Rectal smooth muscle tissue (tissue), 1 donor: ENCODE data around the gene TBC1D22A.
A peak's percentile ranks its signal among the peaks of the same experiment; 100 is the strongest.

Source experiments
- H3K27ac ChIP-seq: one replicate; pipeline ENCODE4 v1.7.0; 2013; ENCODE audit warnings: low read depth, low read length, inconsistent platforms
- H3K27me3 ChIP-seq: one replicate; pipeline ENCODE4 v1.7.0; 2013; ENCODE audit warnings: low read length; ENCODE audit not compliant: control insufficient read depth, insufficient read depth
- H3K36me3 ChIP-seq: one replicate; pipeline ENCODE4 v1.7.0; 2013; ENCODE audit warnings: low read length; ENCODE audit not compliant: control insufficient read depth, insufficient read depth
- H3K4me1 ChIP-seq: one replicate; pipeline ENCODE4 v1.7.0; 2013; ENCODE audit warnings: low read length; ENCODE audit not compliant: control insufficient read depth, insufficient read depth
- H3K4me3 ChIP-seq: one replicate; pipeline ENCODE4 v1.7.0; 2013; ENCODE audit warnings: low read length
- H3K9ac ChIP-seq: one replicate; pipeline ENCODE4 v1.7.0; 2013; ENCODE audit warnings: low read length

Gene TBC1D22A

GRCh38 chr22:46739094-46739870 is 23.2 kb upstream of the TBC1D22A start:
- no peaks in the 10 kb centered on the region for H3K27me3 ChIP-seq
- peak overlapping the region; percentile 73 for H3K4me3 ChIP-seq
- H3K27ac ChIP-seq: peak overlapping the region; percentile 48
- H3K9ac ChIP-seq: peak overlapping the region; percentile 57
- H3K4me1 ChIP-seq: peaks cover 31% of the 10 kb centered on the region
- H3K36me3 ChIP-seq: no peaks in the 10 kb centered on the region

GRCh38 chr22:46740910-46741780 is 21.3 kb upstream of the TBC1D22A start:
- Histone ChIP-seq H3K9ac (no peak overlapping the region), H3K4me1 (peaks cover 16% of the 10 kb centered on the region), H3K36me3 (no peaks in the 10 kb centered on the region), H3K27ac (no peak overlapping the region), H3K27me3 (no peaks in the 10 kb centered on the region), H3K4me3 (no peak overlapping the region)

GRCh38 chr22:46741974-46742519 is 20.4 kb upstream of the TBC1D22A start:
- H3K4me1 ChIP-seq: peaks cover 9% of the 10 kb centered on the region
- H3K27me3 ChIP-seq: no peaks in the 10 kb centered on the region
- no peak overlapping the region for H3K9ac ChIP-seq
- no peak overlapping the region for H3K4me3 ChIP-seq
- H3K27ac ChIP-seq: no peak overlapping the region
- H3K36me3 ChIP-seq: no peaks in the 10 kb centered on the region

GRCh38 chr22:46742576-46743221 is 19.8 kb upstream of the TBC1D22A start:
- Histone ChIP-seq H3K9ac (no peak overlapping the region), H3K27me3 (no peaks in the 10 kb centered on the region), H3K4me3 (no peak overlapping the region), H3K4me1 (peaks cover 9% of the 10 kb centered on the region), H3K36me3 (no peaks in the 10 kb centered on the region), H3K27ac (no peak overlapping the region)

- H3K36me3 ChIP-seq: no peaks in the 10 kb centered on the region
- H3K9ac ChIP-seq: no peak overlapping the region
- peaks cover 4% of the 10 kb centered on the region for H3K4me1 ChIP-seq
- H3K27ac ChIP-seq: no peak overlapping the region
- H3K4me3 ChIP-seq: no peak overlapping the region
- peaks cover 5% of the 10 kb centered on the region for H3K27me3 ChIP-seq
Observed at GRCh38 chr22:46744581-46744980, 17.9 kb upstream of the TBC1D22A start.

GRCh38 chr22:46746192-46746591 is 16.3 kb upstream of the TBC1D22A start:
- no peak overlapping the region for H3K27ac ChIP-seq
- H3K27me3 ChIP-seq: peaks cover 5% of the 10 kb centered on the region
- no peaks in the 10 kb centered on the region for H3K36me3 ChIP-seq
- no peak overlapping the region for H3K4me3 ChIP-seq
- H3K4me1 ChIP-seq: peaks cover 5% of the 10 kb centered on the region
- no peak overlapping the region for H3K9ac ChIP-seq

GRCh38 chr22:46746620-46747019 is 15.8 kb upstream of the TBC1D22A start:
- H3K4me1 ChIP-seq: peaks cover 5% of the 10 kb centered on the region
- no peak overlapping the region for H3K27ac ChIP-seq
- H3K27me3 ChIP-seq: peaks cover 5% of the 10 kb centered on the region
- no peaks in the 10 kb centered on the region for H3K36me3 ChIP-seq
- no peak overlapping the region for H3K9ac ChIP-seq
- H3K4me3 ChIP-seq: no peak overlapping the region

GRCh38 chr22:46747646-46748045 is 14.8 kb upstream of the TBC1D22A start:
- H3K36me3 ChIP-seq: no peaks in the 10 kb centered on the region
- H3K9ac ChIP-seq: no peak overlapping the region
- no peak overlapping the region for H3K27ac ChIP-seq
- peaks cover 5% of the 10 kb centered on the region for H3K27me3 ChIP-seq
- H3K4me1 ChIP-seq: peaks cover 5% of the 10 kb centered on the region
- H3K4me3 ChIP-seq: no peak overlapping the region

- H3K4me3 ChIP-seq: no peak overlapping the region
- H3K36me3 ChIP-seq: no peaks in the 10 kb centered on the region
- no peak overlapping the region for H3K27ac ChIP-seq
- H3K9ac ChIP-seq: no peak overlapping the region
- H3K4me1 ChIP-seq: peaks cover 5% of the 10 kb centered on the region
- peaks cover 5% of the 10 kb centered on the region for H3K27me3 ChIP-seq
Observed at GRCh38 chr22:46748206-46748907, 14.1 kb upstream of the TBC1D22A start.

GRCh38 chr22:46748908-46749675 is 13.4 kb upstream of the TBC1D22A start:
- Histone ChIP-seq H3K4me1 (peaks cover 8% of the 10 kb centered on the region), H3K27ac (no peak overlapping the region), H3K27me3 (peaks cover 5% of the 10 kb centered on the region), H3K36me3 (no peaks in the 10 kb centered on the region), H3K9ac (no peak overlapping the region), H3K4me3 (peak overlapping the region; percentile 16)
